T-cell (primary cell): ENCODE results near the gene EPB41L1. TPM values are rescaled to one million over a fixed set of nuclear protein-coding genes. Genes with fewer than 3 reads are reported as not detected.

Experiments
- ATAC-seq, 4 experiments: fragments of 200-7000 bp in 3 of 4; fragments of 150-1000 bp in 1 of 4; cut with Tn5 transposase; replicated peaks in 1 of 4; 1 replicate in 3 of 4; 2 replicates in 1 of 4; pipeline ENCODE4 v1.10.0; 2021; ENCODE audit warnings: moderate library complexity in 3 of 4, mild to moderate bottlenecking in 2 of 4, moderate number of reproducible peaks in 1 of 4
- CTCF ChIA-PET, 2 donors: fragments of 300-600 bp; sonication (Branson Sonifier 250); formaldehyde crosslinking; loops; one replicate each; lab custom pipeline; 2022; ENCODE audit warnings: antibody characterized with exemption in 2 of 2; lab: Charles Lee
- POLR2A ChIA-PET, 2 donors: fragments of 300-600 bp; sonication (Branson Sonifier 250); formaldehyde crosslinking; loops; one replicate each; lab custom pipeline; 2022; ENCODE audit warnings: antibody characterized with exemption in 2 of 2; lab: Charles Lee
- DNase-seq, 35 experiments: peaks; one replicate each; pipeline versions ENCODE4 v3.0.0 to v3.0.0-alpha.2; 2013 to 2023
- H3K27ac ChIP-seq: one replicate; pipeline ENCODE4 v1.5.1; 2013; ENCODE audit warnings: low read length
- H3K27me3 ChIP-seq, 2 experiments: replicated peaks in 1 of 2; 1 replicate in 1 of 2; 2 replicates in 1 of 2; pipeline versions ENCODE4 v1.6.1 to v1.7.0; 2013; ENCODE audit warnings: low read length in 1 of 2, mixed read lengths in 1 of 2; ENCODE audit not compliant: control insufficient read depth in 2 of 2, insufficient read depth in 2 of 2; ENCODE audit errors: extremely low read depth in 1 of 2
- H3K36me3 ChIP-seq, 2 donors: 1 replicate in 1 of 2; 2 replicates in 1 of 2; pipeline versions ENCODE4 v1.6.1 to v1.7.0; 2013; ENCODE audit warnings: low read length in 1 of 2; ENCODE audit not compliant: control insufficient read depth in 2 of 2, insufficient read depth in 1 of 2; ENCODE audit errors: extremely low read depth in 1 of 2
- H3K4me1 ChIP-seq, 2 experiments: 1 replicate in 1 of 2; 2 replicates in 1 of 2; pipeline versions ENCODE4 v1.6.1 to v1.7.0; 2013; ENCODE audit warnings: low read length in 2 of 2, mixed read lengths in 1 of 2; ENCODE audit not compliant: insufficient read depth in 2 of 2, control insufficient read depth in 1 of 2; ENCODE audit errors: extremely low read depth in 1 of 2
- H3K4me3 ChIP-seq, 2 donors: 1 replicate in 1 of 2; 2 replicates in 1 of 2; pipeline versions ENCODE4 v1.5.1 to v1.7.0; 2013; ENCODE audit warnings: mild to moderate bottlenecking in 2 of 2, low read length in 1 of 2, moderate library complexity in 1 of 2; ENCODE audit not compliant: control insufficient read depth in 1 of 2; ENCODE audit errors: extremely low read depth in 1 of 2
- H3K9me3 ChIP-seq: 2 replicates; pipeline ENCODE4 v1.7.0; 2013
- H3K27ac Mint-ChIP-seq, 2 donors: one replicate each; pipeline ENCODE4 v1.8.0; 2020 to 2021; ENCODE audit warnings: mild to moderate bottlenecking in 2 of 2, mixed read lengths in 2 of 2
- H3K27me3 Mint-ChIP-seq, 2 donors: one replicate each; pipeline ENCODE4 v1.8.0; 2021 to 2022; ENCODE audit warnings: mixed read lengths in 2 of 2
- H3K36me3 Mint-ChIP-seq: one replicate; pipeline ENCODE4 v1.8.0; 2021; ENCODE audit warnings: mixed read lengths
- H3K4me1 Mint-ChIP-seq, 3 donors: one replicate each; pipeline ENCODE4 v1.8.0; 2020 to 2022; ENCODE audit warnings: mixed read lengths in 3 of 3, mild to moderate bottlenecking in 1 of 3
- H3K4me3 Mint-ChIP-seq, 3 donors: one replicate each; pipeline ENCODE4 v1.8.0; 2020 to 2022; ENCODE audit warnings: mild to moderate bottlenecking in 3 of 3, mixed read lengths in 3 of 3, moderate library complexity in 3 of 3
- H3K9me3 Mint-ChIP-seq, 3 donors: one replicate each; pipeline ENCODE4 v1.8.0; 2020 to 2022; ENCODE audit warnings: mixed read lengths in 3 of 3
- WGBS: methylation state at CpG from one replicate; pipeline ENCODE4 v1.1.5; 2013; ENCODE audit warnings: missing lambda C conversion rate; ENCODE audit not compliant: insufficient coverage; 5-methylcytosine and 5-hydroxymethylcytosine counted together
- total RNA-seq, 35 experiments: library from RNA in 6 of 35; stranded (reverse) in 6 of 35; fragments of 120-200 nt in 1 of 35; gene quantifications; one replicate each; pipeline versions ENCODE4 v1.2.1 to v1.2.4 and lab custom pipeline; 2013 to 2026

The EPB41L1 gene
- total RNA-seq, 5 donors from 2014 or later (not counting 1 experiment from before 2014, with no cell fraction given), result 0.19 to 2.0 (median 0.82) TPM

GRCh38 chr20:36228770-36229169, 74.2 kb downstream of the EPB41L1 start:
- H3K27ac Mint-ChIP-seq, result peak overlapping the region in 1 of 2 donors; percentile 13
- H3K9me3 ChIP-seq, result no peaks in the 10 kb centered on the region
- H3K4me3 ChIP-seq, result no peak overlapping the region
- ATAC-seq, result peak in 2 of 4 experiments; percentile 19 to 53
- 79% methylated on average over 3 of the region's 6 CpGs for WGBS
- CTCF ChIA-PET, result no interaction called here
- peaks cover 4 to 10% of the 10 kb centered on the region in 2 experiments for H3K4me1 ChIP-seq
- no peaks in the 10 kb centered on the region for H3K36me3 ChIP-seq
- H3K27me3 Mint-ChIP-seq, result peaks cover 6 to 21% of the 10 kb centered on the region in 2 donors
- DNase-seq, result peak in 1 of 35 experiments; percentile 6
- H3K27ac ChIP-seq, result no peak overlapping the region
- no peaks in the 10 kb centered on the region for H3K36me3 Mint-ChIP-seq
- peak overlapping the region in 1 of 3 donors; percentile 44 for H3K4me3 Mint-ChIP-seq
- peaks cover 0 to 9% of the 10 kb centered on the region in 2 experiments for H3K27me3 ChIP-seq
- H3K9me3 Mint-ChIP-seq, result no peaks in the 10 kb centered on the region
- POLR2A ChIA-PET, result no interaction called here
- H3K4me1 Mint-ChIP-seq, result peaks cover 7 to 30% (median 15%) of the 10 kb centered on the region in 3 donors

DNA sequence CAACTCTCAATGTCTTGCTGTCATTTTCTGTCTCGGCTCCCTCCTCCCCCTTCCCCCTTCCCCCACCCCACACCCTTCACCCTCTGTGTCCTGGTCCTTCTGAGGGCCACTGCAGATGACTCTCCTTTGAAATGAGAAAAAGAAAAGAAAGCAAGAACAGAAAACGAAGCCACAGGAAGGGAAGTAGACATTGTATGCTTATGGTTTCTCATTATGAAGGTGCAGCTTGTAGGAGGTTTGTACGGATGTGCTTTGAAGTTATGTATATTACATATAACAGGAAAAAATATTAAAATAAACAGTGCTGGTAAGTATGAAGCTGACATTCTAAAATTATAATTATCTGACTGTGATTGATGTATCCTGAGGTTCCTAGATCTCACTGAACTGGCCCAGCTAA, 75.5 kb downstream of the EPB41L1 start:
- H3K27me3 ChIP-seq, result peaks cover 0 to 9% of the 10 kb centered on the region in 2 experiments
- no peak for DNase-seq
- peaks cover 7 to 30% (median 15%) of the 10 kb centered on the region in 3 donors for H3K4me1 Mint-ChIP-seq
- peaks cover 4 to 10% of the 10 kb centered on the region in 2 experiments for H3K4me1 ChIP-seq
- H3K9me3 Mint-ChIP-seq, result no peaks in the 10 kb centered on the region
- peak in 2 of 4 experiments; percentile 32 to 38 for ATAC-seq
- ChIA-PET POLR2A (no interaction called here), CTCF (interaction anchor here in 1 of 2 donors (0.6 kb wide), 1 partner anchor 146 kb away, joined by 3 read pairs; no protein-coding TSS in a partner anchor)
- peak overlapping the region in 1 of 3 donors; percentile 46 for H3K4me3 Mint-ChIP-seq
- H3K27me3 Mint-ChIP-seq, result peaks cover 6 to 21% of the 10 kb centered on the region in 2 donors
- no peak overlapping the region for H3K4me3 ChIP-seq
- no peaks in the 10 kb centered on the region for H3K36me3 Mint-ChIP-seq
- no peak overlapping the region for H3K27ac ChIP-seq
- no peaks in the 10 kb centered on the region for H3K36me3 ChIP-seq
- H3K9me3 ChIP-seq, result no peaks in the 10 kb centered on the region
- no CpG with 5 or more reads among the region's 3 CpGs for WGBS
- peak overlapping the region in 1 of 2 donors; percentile 80 for H3K27ac Mint-ChIP-seq

GRCh38 chr20:36231331-36231730, 76.8 kb downstream of the EPB41L1 start:
- H3K36me3 ChIP-seq, result no peaks in the 10 kb centered on the region
- ChIA-PET CTCF (interaction anchor here in 1 of 2 donors (0.6 kb wide), 2 partner anchors 13 to 241 kb away, joined by 3 to 6 read pairs; no protein-coding TSS in a partner anchor), POLR2A (no interaction called here)
- DNase-seq (no peak), ATAC-seq (no peak)
- Mint-ChIP-seq H3K36me3 (no peaks in the 10 kb centered on the region), H3K27ac (no peak overlapping the region), H3K4me3 (no peak overlapping the region), H3K9me3 (no peaks in the 10 kb centered on the region), H3K4me1 (peaks cover 13 to 30% (median 21%) of the 10 kb centered on the region in 3 donors), H3K27me3 (peaks cover 0 to 17% of the 10 kb centered on the region in 2 donors)
- H3K4me1 ChIP-seq, result peaks cover 4 to 15% of the 10 kb centered on the region in 2 experiments
- no peak overlapping the region for H3K4me3 ChIP-seq
- no peak overlapping the region for H3K27ac ChIP-seq
- no peaks in the 10 kb centered on the region for H3K9me3 ChIP-seq
- WGBS, result 100% methylated on average over 3 of the region's 7 CpGs
- H3K27me3 ChIP-seq, result peaks cover 0 to 3% of the 10 kb centered on the region in 2 experiments

DNA sequence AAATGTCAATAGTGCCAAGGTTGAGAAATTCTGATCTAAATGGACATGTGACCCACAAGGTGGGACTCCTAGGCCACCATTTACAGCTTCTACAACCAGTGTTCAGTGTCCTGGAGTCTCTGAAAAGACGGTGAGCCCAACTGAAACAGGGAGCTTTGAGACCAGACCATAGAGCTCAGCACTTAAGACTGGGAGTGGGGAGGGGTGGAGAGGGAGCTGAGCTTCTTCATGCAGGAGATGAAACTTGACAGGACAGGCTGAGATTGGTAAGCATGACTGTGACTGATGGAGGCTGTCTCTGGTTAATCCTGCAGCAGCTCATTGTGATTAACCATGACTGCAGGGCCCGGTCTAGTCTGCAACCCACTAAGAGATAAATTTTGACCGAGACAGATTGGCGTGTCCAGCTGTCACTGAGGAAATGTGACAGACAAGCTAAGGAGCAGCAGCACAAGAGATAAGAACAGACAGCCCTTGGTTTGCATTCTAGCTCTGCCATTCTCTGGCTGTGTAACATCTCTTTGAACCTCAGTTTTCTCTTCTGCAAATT, 80.3 kb downstream of the EPB41L1 start:
- peaks cover 39 to 45% (median 45%) of the 10 kb centered on the region in 3 donors for H3K4me1 Mint-ChIP-seq
- peaks cover 0 to 11% of the 10 kb centered on the region in 2 donors for H3K27me3 Mint-ChIP-seq
- H3K36me3 Mint-ChIP-seq, result peaks cover 3% of the 10 kb centered on the region
- Histone ChIP-seq H3K9me3 (no peaks in the 10 kb centered on the region), H3K36me3 (peaks cover 0 to 12% of the 10 kb centered on the region in 2 donors), H3K4me3 (no peak overlapping the region), H3K27ac (no peak overlapping the region), H3K4me1 (peaks cover 9 to 25% of the 10 kb centered on the region in 2 experiments), H3K27me3 (no peaks in the 10 kb centered on the region)
- ATAC-seq (no peak), DNase-seq (no peak)
- no peak overlapping the region for H3K4me3 Mint-ChIP-seq
- no peak overlapping the region for H3K27ac Mint-ChIP-seq
- POLR2A ChIA-PET, result no interaction called here
- CTCF ChIA-PET, result no interaction called here
- WGBS, result 94% methylated on average over 4 of the region's 4 CpGs
- no peaks in the 10 kb centered on the region for H3K9me3 Mint-ChIP-seq

- Mint-ChIP-seq H3K4me3 (peak within 1 kb of the TSS; percentile 89 to 97 (median 95)), H3K27ac (peak within 1 kb of the TSS; percentile 90 to 95), H3K4me1 (peaks cover 39 to 51% (median 47%) of the 10 kb centered on the region in 3 donors), H3K27me3 (peaks cover 0 to 11% of the 10 kb centered on the region in 2 donors), H3K9me3 (no peaks in the 10 kb centered on the region), H3K36me3 (peaks cover 12% of the 10 kb centered on the region)
- WGBS, result 22% methylated on average over 39 of the region's 44 CpGs
- ATAC-seq (peak; percentile 95 to 98 (median 98)), DNase-seq (peak; percentile 50 to 83 (median 74))
- POLR2A ChIA-PET, result no interaction called here
- Histone ChIP-seq H3K36me3 (peaks cover 4 to 23% of the 10 kb centered on the region in 2 donors), H3K4me1 (peaks cover 7 to 32% of the 10 kb centered on the region in 2 experiments), H3K9me3 (no peaks in the 10 kb centered on the region), H3K27me3 (no peaks in the 10 kb centered on the region), H3K27ac (peak within 1 kb of the TSS; percentile 63), H3K4me3 (peak within 1 kb of the TSS; percentile 85 to 98)
- CTCF ChIA-PET, result no interaction called here
Measured at GRCh38 chr20:36235892-36236785, 81.6 kb downstream of the EPB41L1 start, which contains the start of gene AAR2. Gene AAR2, plus strand, starts transcription at chr20:36236478. Its CDS starts 3,391 bp downstream, at chr20:36239869.

DNA sequence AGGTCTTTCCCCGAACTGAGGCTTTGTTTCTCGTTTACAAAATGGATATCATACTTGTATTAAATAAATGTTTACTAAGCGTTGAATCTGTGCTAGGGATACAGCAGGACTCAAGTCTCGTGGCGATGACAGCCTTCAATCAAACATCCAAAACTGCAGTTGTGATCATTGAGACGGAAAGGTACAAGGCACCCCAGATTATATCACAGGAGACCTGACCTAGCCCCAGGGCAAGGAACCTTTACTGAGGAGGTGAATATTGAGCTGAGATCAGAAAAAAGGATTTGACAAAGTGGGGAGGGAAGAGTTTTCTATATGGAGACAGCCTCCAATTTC, 82.2 kb downstream of the EPB41L1 start:
- H3K27ac ChIP-seq, result peak overlapping the region; percentile 63
- H3K36me3 Mint-ChIP-seq, result peaks cover 14% of the 10 kb centered on the region
- ChIA-PET CTCF (no interaction called here), POLR2A (no interaction called here)
- WGBS, result 0% methylated on average over 1 of the region's 6 CpGs
- peaks cover 39 to 56% (median 52%) of the 10 kb centered on the region in 3 donors for H3K4me1 Mint-ChIP-seq
- peaks cover 7 to 32% of the 10 kb centered on the region in 2 experiments for H3K4me1 ChIP-seq
- H3K4me3 Mint-ChIP-seq, result peak overlapping the region; percentile 89 to 97 (median 95)
- peaks cover 0 to 11% of the 10 kb centered on the region in 2 donors for H3K27me3 Mint-ChIP-seq
- no peaks in the 10 kb centered on the region for H3K9me3 ChIP-seq
- H3K4me3 ChIP-seq, result peak overlapping the region; percentile 85 to 98
- no peaks in the 10 kb centered on the region for H3K27me3 ChIP-seq
- ATAC-seq, result peak; percentile 3 to 20 (median 12)
- no peak for DNase-seq
- no peaks in the 10 kb centered on the region for H3K9me3 Mint-ChIP-seq
- H3K36me3 ChIP-seq, result peaks cover 4 to 28% of the 10 kb centered on the region in 2 donors
- H3K27ac Mint-ChIP-seq, result peak overlapping the region; percentile 90 to 95
